ENCODE results near the gene PAPPA2.
"Not testable (repeated sequence)": the region's sequence is repeated elsewhere in the genome, so short reads cannot be mapped to it uniquely, and the experiment has no call there.

The PAPPA2 gene

GRCh38 chr1:176692988-176693696 is 230.2 kb downstream of the PAPPA2 start:
- DNase-seq (ENCODE audit: low spot score), result no peak

- DNase-seq (ENCODE audit: low spot score), result no peak
Measured at GRCh38 chr1:176693697-176694329, 230.8 kb downstream of the PAPPA2 start.

- no peak for DNase-seq (ENCODE audit: low spot score)
Measured at GRCh38 chr1:176694713-176695112, 231.7 kb downstream of the PAPPA2 start.

- DNase-seq (ENCODE audit: low spot score), result no peak
Measured at GRCh38 chr1:176696109-176696508, 233.1 kb downstream of the PAPPA2 start.

GRCh38 chr1:176696689-176697088 is 233.7 kb downstream of the PAPPA2 start:
- DNase-seq (ENCODE audit: low spot score), result no peak

GRCh38 chr1:176699821-176700220 is 236.8 kb downstream of the PAPPA2 start:
- no peak for DNase-seq (ENCODE audit: low spot score)

GRCh38 chr1:176701151-176701866 is 238.3 kb downstream of the PAPPA2 start:
- no peak for DNase-seq (ENCODE audit: low spot score)

- no peak for DNase-seq (ENCODE audit: low spot score)
Measured at GRCh38 chr1:176702901-176703300, 239.9 kb downstream of the PAPPA2 start.

- DNase-seq (ENCODE audit: low spot score), result no peak
Measured at GRCh38 chr1:176705585-176705984, 242.6 kb downstream of the PAPPA2 start.

GRCh38 chr1:176717066-176717750 is 254.2 kb downstream of the PAPPA2 start:
- no peak for DNase-seq (ENCODE audit: low spot score)

- no peak for DNase-seq (ENCODE audit: low spot score)
Measured at GRCh38 chr1:176719447-176719846, 256.5 kb downstream of the PAPPA2 start.

GRCh38 chr1:176720838-176721237 is 257.9 kb downstream of the PAPPA2 start:
- no peak for DNase-seq (ENCODE audit: low spot score)

- no peak for DNase-seq (ENCODE audit: low spot score)
Measured at GRCh38 chr1:176733661-176734060, 270.7 kb downstream of the PAPPA2 start.

GRCh38 chr1:176735201-176735600 is 272.2 kb downstream of the PAPPA2 start:
- no peak for DNase-seq (ENCODE audit: low spot score)

- DNase-seq (ENCODE audit: low spot score), result no peak
Measured at GRCh38 chr1:176736015-176736414, 273.0 kb downstream of the PAPPA2 start.

GRCh38 chr1:176741181-176741580 is 278.2 kb downstream of the PAPPA2 start:
- DNase-seq (ENCODE audit: low spot score), result no peak

- no peak for DNase-seq (ENCODE audit: low spot score)
Measured at GRCh38 chr1:176742322-176742721, 279.3 kb downstream of the PAPPA2 start.

GRCh38 chr1:176744142-176744541 is 281.2 kb downstream of the PAPPA2 start:
- DNase-seq (ENCODE audit: low spot score), result no peak

- no peak for DNase-seq (ENCODE audit: low spot score)
Measured at GRCh38 chr1:176745945-176746344, 283.0 kb downstream of the PAPPA2 start.

GRCh38 chr1:176752505-176752904 is 289.5 kb downstream of the PAPPA2 start:
- DNase-seq (ENCODE audit: low spot score), result no peak

- DNase-seq (ENCODE audit: low spot score), result no peak
Measured at GRCh38 chr1:176754676-176755075, 291.7 kb downstream of the PAPPA2 start.

- not testable (repeated sequence) for DNase-seq (ENCODE audit: low spot score)
Measured at GRCh38 chr1:176756817-176757216, 293.8 kb downstream of the PAPPA2 start.

GRCh38 chr1:176765608-176766007 is 302.6 kb downstream of the PAPPA2 start:
- no peak for DNase-seq (ENCODE audit: low spot score)

All from left forelimb (tissue), 1 donor.